Measurements from ENCODE around the gene ISM1. TPM values are rescaled to one million over a fixed set of nuclear protein-coding genes. Genes with fewer than 3 reads are reported as not detected.

ISM1 gene
- polyA plus RNA-seq, 1 donor from 2014 or later, result not detected

- no peaks in the 10 kb centered on the region for H3F3A ChIP-seq (ENCODE audit: insufficient read depth, low read length, poor library complexity, severe bottlenecking)
Observed at GRCh38 chr20:13271098-13271497, 50.0 kb downstream of the ISM1 start.

DNA sequence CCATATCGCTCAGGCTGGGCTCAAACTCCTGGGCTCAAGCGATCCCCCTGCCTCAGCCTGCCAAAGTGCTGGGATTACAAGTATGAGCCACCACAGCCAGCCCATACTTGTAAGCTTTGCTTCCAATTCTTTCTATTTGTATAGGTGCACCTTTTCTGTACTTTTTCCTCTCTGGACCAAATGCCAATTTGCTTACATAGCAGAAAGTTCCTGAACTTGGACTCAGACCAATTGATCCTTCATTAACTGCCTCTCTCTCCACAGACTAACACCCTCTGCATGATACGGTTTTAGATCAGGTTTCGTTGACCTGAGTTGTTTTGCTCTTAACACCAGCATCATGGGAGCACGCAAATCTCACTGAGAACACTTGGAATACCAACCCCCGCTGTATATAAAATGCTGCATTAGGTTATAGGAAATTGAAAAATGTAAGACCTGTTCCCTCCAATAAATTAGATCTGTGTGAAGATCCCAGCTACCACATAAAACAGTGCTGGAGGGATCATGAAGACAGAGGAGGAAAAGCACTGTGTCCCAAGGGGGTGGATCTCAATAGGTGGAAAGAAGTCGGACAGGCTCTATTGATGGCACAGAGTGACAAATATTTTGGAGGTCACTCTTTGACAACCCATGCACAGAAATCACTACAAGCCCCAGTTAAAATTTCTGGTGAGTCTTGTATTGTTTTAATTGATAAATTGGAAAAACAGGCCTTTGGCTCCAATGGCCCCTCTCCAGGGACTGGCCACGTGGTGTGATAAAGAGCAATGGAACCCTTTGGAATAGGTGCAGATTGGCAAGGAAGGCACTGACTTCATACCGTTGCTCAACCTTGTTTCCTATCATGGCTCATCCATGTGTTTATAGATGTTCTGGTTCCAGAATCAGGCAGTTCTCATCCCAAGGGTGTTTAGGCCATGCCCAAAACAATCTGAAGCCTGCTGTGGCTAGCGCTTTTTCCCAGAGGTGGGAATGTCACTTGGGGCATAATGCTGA, 51.2 kb downstream of the ISM1 start:
- no peaks in the 10 kb centered on the region for H3K9me2 ChIP-seq (ENCODE audit: insufficient read depth, low read length)
- no peak overlapping the region for H3K4me3 ChIP-seq (ENCODE audit: low read length)
- no peaks in the 10 kb centered on the region for H3K9me3 ChIP-seq (ENCODE audit: low read length)
- H4K20me1 ChIP-seq (ENCODE audit: insufficient read depth), result no peaks in the 10 kb centered on the region
- H3F3A ChIP-seq (ENCODE audit: insufficient read depth, low read length, poor library complexity, severe bottlenecking), result no peaks in the 10 kb centered on the region
- H3K4me2 ChIP-seq (ENCODE audit: low read length), result no peak overlapping the region
- H3K27me3 ChIP-seq (ENCODE audit: insufficient read depth, low read depth, low read length), result no peaks in the 10 kb centered on the region
- no peak overlapping the region for H3K27ac ChIP-seq (ENCODE audit: low read length)
- no peaks in the 10 kb centered on the region for H3K79me2 ChIP-seq (replicated peaks; ENCODE audit: insufficient read depth, low read length)
- no peaks in the 10 kb centered on the region for H3K36me3 ChIP-seq (ENCODE audit: insufficient read depth, low read length)
- H3K9ac ChIP-seq (ENCODE audit: low read length), result no peak overlapping the region
- H2AFZ ChIP-seq (ENCODE audit: low read depth, low read length), result no peak overlapping the region
- no peak for TF ChIP-seq MXI1 (conservative IDR thresholded peaks at IDR 0.05; ENCODE audit: poor library complexity, severe bottlenecking)
- no peak for TF ChIP-seq RAD21 (conservative IDR thresholded peaks at IDR 0.05)
- no peak for TF ChIP-seq EP300 (conservative IDR thresholded peaks at IDR 0.05; ENCODE audit: poor library complexity, severe bottlenecking)
- TF ChIP-seq, protein P1, sequence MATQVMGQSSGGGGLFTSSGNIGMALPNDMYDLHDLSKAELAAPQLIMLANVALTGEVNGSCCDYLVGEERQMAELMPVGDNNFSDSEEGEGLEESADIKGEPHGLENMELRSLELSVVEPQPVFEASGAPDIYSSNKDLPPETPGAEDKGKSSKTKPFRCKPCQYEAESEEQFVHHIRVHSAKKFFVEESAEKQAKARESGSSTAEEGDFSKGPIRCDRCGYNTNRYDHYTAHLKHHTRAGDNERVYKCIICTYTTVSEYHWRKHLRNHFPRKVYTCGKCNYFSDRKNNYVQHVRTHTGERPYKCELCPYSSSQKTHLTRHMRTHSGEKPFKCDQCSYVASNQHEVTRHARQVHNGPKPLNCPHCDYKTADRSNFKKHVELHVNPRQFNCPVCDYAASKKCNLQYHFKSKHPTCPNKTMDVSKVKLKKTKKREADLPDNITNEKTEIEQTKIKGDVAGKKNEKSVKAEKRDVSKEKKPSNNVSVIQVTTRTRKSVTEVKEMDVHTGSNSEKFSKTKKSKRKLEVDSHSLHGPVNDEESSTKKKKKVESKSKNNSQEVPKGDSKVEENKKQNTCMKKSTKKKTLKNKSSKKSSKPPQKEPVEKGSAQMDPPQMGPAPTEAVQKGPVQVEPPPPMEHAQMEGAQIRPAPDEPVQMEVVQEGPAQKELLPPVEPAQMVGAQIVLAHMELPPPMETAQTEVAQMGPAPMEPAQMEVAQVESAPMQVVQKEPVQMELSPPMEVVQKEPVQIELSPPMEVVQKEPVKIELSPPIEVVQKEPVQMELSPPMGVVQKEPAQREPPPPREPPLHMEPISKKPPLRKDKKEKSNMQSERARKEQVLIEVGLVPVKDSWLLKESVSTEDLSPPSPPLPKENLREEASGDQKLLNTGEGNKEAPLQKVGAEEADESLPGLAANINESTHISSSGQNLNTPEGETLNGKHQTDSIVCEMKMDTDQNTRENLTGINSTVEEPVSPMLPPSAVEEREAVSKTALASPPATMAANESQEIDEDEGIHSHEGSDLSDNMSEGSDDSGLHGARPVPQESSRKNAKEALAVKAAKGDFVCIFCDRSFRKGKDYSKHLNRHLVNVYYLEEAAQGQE (IDR thresholded peaks at IDR 0.05; ENCODE audit: borderline replicate concordance), result no peak
- no peak for TF ChIP-seq EZH2 (IDR thresholded peaks at IDR 0.05; ENCODE audit: borderline replicate concordance, insufficient read depth, low read length, poor library complexity, severe bottlenecking)
- TF ChIP-seq POLR2AphosphoS5 (IDR thresholded peaks at IDR 0.05), result no peak

More at GRCh38 chr20:13271098-13271497, 50.0 kb downstream of the ISM1 start:
- H3K9me2 ChIP-seq (ENCODE audit: insufficient read depth, low read length), result no peaks in the 10 kb centered on the region
- H3K27ac ChIP-seq (ENCODE audit: low read length), result no peak overlapping the region
- no peaks in the 10 kb centered on the region for H3K27me3 ChIP-seq (ENCODE audit: insufficient read depth, low read depth, low read length)
- H4K20me1 ChIP-seq (ENCODE audit: insufficient read depth), result no peaks in the 10 kb centered on the region
- TF ChIP-seq CTCF (IDR thresholded peaks at IDR 0.05; ENCODE audit: poor library complexity, severe bottlenecking) (no peak), TAF1 (IDR thresholded peaks at IDR 0.05; ENCODE audit: low read depth) (no peak), RAD21 (conservative IDR thresholded peaks at IDR 0.05) (no peak), EP300 (conservative IDR thresholded peaks at IDR 0.05; ENCODE audit: poor library complexity, severe bottlenecking) (no peak), SMC3 (conservative IDR thresholded peaks at IDR 0.05; ENCODE audit: poor library complexity) (no peak), MXI1 (conservative IDR thresholded peaks at IDR 0.05; ENCODE audit: poor library complexity, severe bottlenecking) (no peak), POLR2AphosphoS5 (IDR thresholded peaks at IDR 0.05) (no peak), EZH2 (IDR thresholded peaks at IDR 0.05; ENCODE audit: borderline replicate concordance, insufficient read depth, low read length, poor library complexity, severe bottlenecking) (no peak)
- TF ChIP-seq, protein P1 (IDR thresholded peaks at IDR 0.05; ENCODE audit: borderline replicate concordance), result no peak
- H3K4me2 ChIP-seq (ENCODE audit: low read length), result no peak overlapping the region
- H3K9me3 ChIP-seq (ENCODE audit: low read length), result no peaks in the 10 kb centered on the region
- no peak overlapping the region for H3K9ac ChIP-seq (ENCODE audit: low read length)
- no peak overlapping the region for H2AFZ ChIP-seq (ENCODE audit: low read depth, low read length)
- H3K4me3 ChIP-seq (ENCODE audit: low read length), result no peak overlapping the region
- H3K36me3 ChIP-seq (ENCODE audit: insufficient read depth, low read length), result no peaks in the 10 kb centered on the region
- H3K79me2 ChIP-seq (replicated peaks; ENCODE audit: insufficient read depth, low read length), result no peaks in the 10 kb centered on the region

Measured in neural cell (in vitro differentiated cells).